ENCODE results near the gene CCNK.

DNA sequence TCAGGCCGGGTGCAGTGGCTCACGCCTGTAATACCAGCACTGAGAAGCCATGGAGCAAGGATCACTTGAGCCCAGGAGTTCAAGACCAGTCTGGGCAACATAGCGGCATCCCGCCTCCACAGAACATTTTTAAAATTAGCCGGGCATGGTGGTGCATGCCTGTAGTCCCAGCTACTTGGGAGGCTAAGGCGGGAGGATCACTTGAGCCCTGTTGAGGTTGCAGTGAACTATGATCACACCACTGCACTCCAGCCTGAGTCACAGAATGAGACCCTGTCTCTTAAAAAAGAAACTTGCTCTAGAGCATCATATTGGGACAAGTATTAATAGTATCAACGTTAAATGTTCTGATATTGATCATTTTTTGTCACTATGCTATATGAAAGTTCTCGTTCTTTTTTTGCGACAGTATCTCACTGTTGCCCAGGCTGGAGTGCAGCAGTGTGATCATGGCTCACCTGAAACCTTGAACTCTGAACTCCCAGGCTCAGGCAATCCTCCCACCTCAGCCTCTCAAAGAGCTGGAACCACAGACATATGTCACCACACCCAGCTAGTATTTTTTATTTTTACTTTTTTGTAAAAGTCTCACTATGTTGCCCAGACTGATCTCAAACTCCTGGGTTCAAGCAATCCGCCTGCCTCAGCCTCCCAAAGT lies 75.1 kb downstream of the CCNK start:
- TF ChIP-seq, protein P1, sequence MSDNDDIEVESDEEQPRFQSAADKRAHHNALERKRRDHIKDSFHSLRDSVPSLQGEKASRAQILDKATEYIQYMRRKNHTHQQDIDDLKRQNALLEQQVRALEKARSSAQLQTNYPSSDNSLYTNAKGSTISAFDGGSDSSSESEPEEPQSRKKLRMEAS (IDR thresholded peaks at IDR 0.05) = no peak
- TF ChIP-seq, protein P2, sequence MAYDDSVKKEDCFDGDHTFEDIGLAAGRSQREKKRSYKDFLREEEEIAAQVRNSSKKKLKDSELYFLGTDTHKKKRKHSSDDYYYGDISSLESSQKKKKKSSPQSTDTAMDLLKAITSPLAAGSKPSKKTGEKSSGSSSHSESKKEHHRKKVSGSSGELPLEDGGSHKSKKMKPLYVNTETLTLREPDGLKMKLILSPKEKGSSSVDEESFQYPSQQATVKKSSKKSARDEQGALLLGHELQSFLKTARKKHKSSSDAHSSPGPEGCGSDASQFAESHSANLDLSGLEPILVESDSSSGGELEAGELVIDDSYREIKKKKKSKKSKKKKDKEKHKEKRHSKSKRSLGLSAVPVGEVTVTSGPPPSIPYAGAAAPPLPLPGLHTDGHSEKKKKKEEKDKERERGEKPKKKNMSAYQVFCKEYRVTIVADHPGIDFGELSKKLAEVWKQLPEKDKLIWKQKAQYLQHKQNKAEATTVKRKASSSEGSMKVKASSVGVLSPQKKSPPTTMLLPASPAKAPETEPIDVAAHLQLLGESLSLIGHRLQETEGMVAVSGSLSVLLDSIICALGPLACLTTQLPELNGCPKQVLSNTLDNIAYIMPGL (CRISPR knock-in tag; IDR thresholded peaks at IDR 0.05; ENCODE audit: borderline replicate concordance) = no peak
- TF ChIP-seq POLR2A (IDR thresholded peaks at IDR 0.05; ENCODE audit: low read length) (no peak), EP300 (IDR thresholded peaks at IDR 0.05) (no peak), CHD2 (IDR thresholded peaks at IDR 0.05; ENCODE audit: low read length, partially characterized antibody) (no peak), EHMT2 (IDR thresholded peaks at IDR 0.05; ENCODE audit: low read depth) (no peak), JUN (IDR thresholded peaks at IDR 0.05) (no peak), SMC3 (IDR thresholded peaks at IDR 0.05) (no peak), CEBPB (IDR thresholded peaks at IDR 0.05) (no peak), RCOR1 (IDR thresholded peaks at IDR 0.05; ENCODE audit: low read depth, low read length) (no peak), HOXA7 (CRISPR knock-in tag; IDR thresholded peaks at IDR 0.05) (no peak)
- TF ChIP-seq, protein P3, sequence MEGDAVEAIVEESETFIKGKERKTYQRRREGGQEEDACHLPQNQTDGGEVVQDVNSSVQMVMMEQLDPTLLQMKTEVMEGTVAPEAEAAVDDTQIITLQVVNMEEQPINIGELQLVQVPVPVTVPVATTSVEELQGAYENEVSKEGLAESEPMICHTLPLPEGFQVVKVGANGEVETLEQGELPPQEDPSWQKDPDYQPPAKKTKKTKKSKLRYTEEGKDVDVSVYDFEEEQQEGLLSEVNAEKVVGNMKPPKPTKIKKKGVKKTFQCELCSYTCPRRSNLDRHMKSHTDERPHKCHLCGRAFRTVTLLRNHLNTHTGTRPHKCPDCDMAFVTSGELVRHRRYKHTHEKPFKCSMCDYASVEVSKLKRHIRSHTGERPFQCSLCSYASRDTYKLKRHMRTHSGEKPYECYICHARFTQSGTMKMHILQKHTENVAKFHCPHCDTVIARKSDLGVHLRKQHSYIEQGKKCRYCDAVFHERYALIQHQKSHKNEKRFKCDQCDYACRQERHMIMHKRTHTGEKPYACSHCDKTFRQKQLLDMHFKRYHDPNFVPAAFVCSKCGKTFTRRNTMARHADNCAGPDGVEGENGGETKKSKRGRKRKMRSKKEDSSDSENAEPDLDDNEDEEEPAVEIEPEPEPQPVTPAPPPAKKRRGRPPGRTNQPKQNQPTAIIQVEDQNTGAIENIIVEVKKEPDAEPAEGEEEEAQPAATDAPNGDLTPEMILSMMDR (IDR thresholded peaks at IDR 0.05) = no peak
- TF ChIP-seq, protein P4, sequence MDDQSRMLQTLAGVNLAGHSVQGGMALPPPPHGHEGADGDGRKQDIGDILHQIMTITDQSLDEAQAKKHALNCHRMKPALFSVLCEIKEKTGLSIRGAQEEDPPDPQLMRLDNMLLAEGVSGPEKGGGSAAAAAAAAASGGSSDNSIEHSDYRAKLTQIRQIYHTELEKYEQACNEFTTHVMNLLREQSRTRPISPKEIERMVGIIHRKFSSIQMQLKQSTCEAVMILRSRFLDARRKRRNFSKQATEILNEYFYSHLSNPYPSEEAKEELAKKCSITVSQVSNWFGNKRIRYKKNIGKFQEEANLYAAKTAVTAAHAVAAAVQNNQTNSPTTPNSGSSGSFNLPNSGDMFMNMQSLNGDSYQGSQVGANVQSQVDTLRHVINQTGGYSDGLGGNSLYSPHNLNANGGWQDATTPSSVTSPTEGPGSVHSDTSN (IDR thresholded peaks at IDR 0.05) = no peak
- TF ChIP-seq, protein P5, sequence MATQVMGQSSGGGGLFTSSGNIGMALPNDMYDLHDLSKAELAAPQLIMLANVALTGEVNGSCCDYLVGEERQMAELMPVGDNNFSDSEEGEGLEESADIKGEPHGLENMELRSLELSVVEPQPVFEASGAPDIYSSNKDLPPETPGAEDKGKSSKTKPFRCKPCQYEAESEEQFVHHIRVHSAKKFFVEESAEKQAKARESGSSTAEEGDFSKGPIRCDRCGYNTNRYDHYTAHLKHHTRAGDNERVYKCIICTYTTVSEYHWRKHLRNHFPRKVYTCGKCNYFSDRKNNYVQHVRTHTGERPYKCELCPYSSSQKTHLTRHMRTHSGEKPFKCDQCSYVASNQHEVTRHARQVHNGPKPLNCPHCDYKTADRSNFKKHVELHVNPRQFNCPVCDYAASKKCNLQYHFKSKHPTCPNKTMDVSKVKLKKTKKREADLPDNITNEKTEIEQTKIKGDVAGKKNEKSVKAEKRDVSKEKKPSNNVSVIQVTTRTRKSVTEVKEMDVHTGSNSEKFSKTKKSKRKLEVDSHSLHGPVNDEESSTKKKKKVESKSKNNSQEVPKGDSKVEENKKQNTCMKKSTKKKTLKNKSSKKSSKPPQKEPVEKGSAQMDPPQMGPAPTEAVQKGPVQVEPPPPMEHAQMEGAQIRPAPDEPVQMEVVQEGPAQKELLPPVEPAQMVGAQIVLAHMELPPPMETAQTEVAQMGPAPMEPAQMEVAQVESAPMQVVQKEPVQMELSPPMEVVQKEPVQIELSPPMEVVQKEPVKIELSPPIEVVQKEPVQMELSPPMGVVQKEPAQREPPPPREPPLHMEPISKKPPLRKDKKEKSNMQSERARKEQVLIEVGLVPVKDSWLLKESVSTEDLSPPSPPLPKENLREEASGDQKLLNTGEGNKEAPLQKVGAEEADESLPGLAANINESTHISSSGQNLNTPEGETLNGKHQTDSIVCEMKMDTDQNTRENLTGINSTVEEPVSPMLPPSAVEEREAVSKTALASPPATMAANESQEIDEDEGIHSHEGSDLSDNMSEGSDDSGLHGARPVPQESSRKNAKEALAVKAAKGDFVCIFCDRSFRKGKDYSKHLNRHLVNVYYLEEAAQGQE (IDR thresholded peaks at IDR 0.05) = no peak
